GM12891 (cell line): ENCODE measurements around the gene BAG3.
"Not testable (repeated sequence)": the region's sequence is repeated elsewhere in the genome, so short reads cannot be mapped to it uniquely, and the experiment has no call there.

Experiments
- DNase-seq: peaks from one replicate; pipeline ENCODE4 v3.0.0; 2011; ENCODE audit warnings: low spot score; ENCODE audit not compliant: insufficient read length
- FAIRE-seq: peaks from 2 replicates; lab custom pipeline; 2011; peaks lifted over from hg19 to GRCh38; lab: Jason Lieb, UNC
- PAX5 ChIP-seq: IDR thresholded peaks from 2 replicates; pipeline ENCODE4 v1.6.1; 2011; ENCODE audit warnings: low read length, moderate library complexity, mild to moderate bottlenecking; ENCODE audit not compliant: insufficient read depth, severe bottlenecking
- POLR2A ChIP-seq: IDR thresholded peaks from 2 replicates; pipeline ENCODE4 v1.6.1; 2011; ENCODE audit warnings: low read depth, low read length, control low read depth
- POLR2AphosphoS5 ChIP-seq: IDR thresholded peaks from 2 replicates; pipeline ENCODE4 v1.6.1; 2011; ENCODE audit warnings: low read depth, low read length, control low read depth
- POU2F2 ChIP-seq: IDR thresholded peaks from 2 replicates; pipeline ENCODE4 v1.6.1; 2011; ENCODE audit warnings: low read depth, mild to moderate bottlenecking, control low read depth, low read length, moderate library complexity
- SPI1 ChIP-seq: IDR thresholded peaks from 2 replicates; pipeline ENCODE4 v1.6.1; 2011; ENCODE audit warnings: low read depth, low read length, control low read depth
- TAF1 ChIP-seq: IDR thresholded peaks from 2 replicates; pipeline ENCODE4 v1.6.1; 2011; ENCODE audit warnings: low read depth, low read length, control low read depth

BAG3 gene

GRCh38 chr10:119651514-119652360, 557 bp downstream of the BAG3 start:
- FAIRE-seq (no peak), DNase-seq (no peak)
- no peak for TF ChIP-seq POLR2AphosphoS5
- no peak for TF ChIP-seq SPI1
- TF ChIP-seq TAF1: no peak
- TF ChIP-seq POLR2A: no peak
- no peak for TF ChIP-seq POU2F2
- no peak for TF ChIP-seq PAX5

- no peak for TF ChIP-seq POLR2A
- TF ChIP-seq POLR2AphosphoS5: no peak
- TF ChIP-seq PAX5: no peak
- TF ChIP-seq TAF1: no peak
- TF ChIP-seq SPI1: no peak
- TF ChIP-seq POU2F2: no peak
- FAIRE-seq: no peak
- no peak for DNase-seq
These were observed 1.2 kb downstream of the BAG3 start for GRCh38 chr10:119652361-119652730.

- TF ChIP-seq POLR2A (no peak), SPI1 (no peak), POLR2AphosphoS5 (no peak), TAF1 (no peak), PAX5 (no peak), POU2F2 (no peak)
- FAIRE-seq (no peak), DNase-seq (no peak)
These were observed 2.0 kb downstream of the BAG3 start for GRCh38 chr10:119653209-119653608.

GRCh38 chr10:119653916-119654315, 2.7 kb downstream of the BAG3 start:
- DNase-seq (no peak), FAIRE-seq (no peak)
- TF ChIP-seq TAF1: no peak
- TF ChIP-seq PAX5: no peak
- TF ChIP-seq POLR2A: no peak
- TF ChIP-seq POU2F2: no peak
- TF ChIP-seq SPI1: no peak
- TF ChIP-seq POLR2AphosphoS5: no peak

- FAIRE-seq (no peak), DNase-seq (no peak)
- TF ChIP-seq SPI1 (no peak), POLR2A (no peak), POLR2AphosphoS5 (no peak), PAX5 (no peak)
These were observed 3.4 kb downstream of the BAG3 start for GRCh38 chr10:119654540-119654939.

- no peak for DNase-seq
- TF ChIP-seq TAF1: no peak
- no peak for TF ChIP-seq POLR2AphosphoS5
- TF ChIP-seq SPI1: no peak
- no peak for TF ChIP-seq PAX5
- no peak for TF ChIP-seq POLR2A
- TF ChIP-seq POU2F2: no peak
- FAIRE-seq: no peak
These were observed 4.4 kb downstream of the BAG3 start for GRCh38 chr10:119655566-119656001.

GRCh38 chr10:119656760-119657159, 5.6 kb downstream of the BAG3 start:
- TF ChIP-seq POU2F2: no peak
- no peak for TF ChIP-seq PAX5
- no peak for TF ChIP-seq TAF1
- TF ChIP-seq SPI1: no peak
- no peak for TF ChIP-seq POLR2AphosphoS5
- no peak for TF ChIP-seq POLR2A
- FAIRE-seq: no peak
- DNase-seq: no peak

GRCh38 chr10:119657725-119658124, 6.5 kb downstream of the BAG3 start:
- FAIRE-seq (no peak), DNase-seq (no peak)
- no peak for TF ChIP-seq POLR2A
- TF ChIP-seq PAX5: no peak
- no peak for TF ChIP-seq POU2F2
- TF ChIP-seq POLR2AphosphoS5: no peak
- no peak for TF ChIP-seq SPI1
- no peak for TF ChIP-seq TAF1

- DNase-seq (no peak), FAIRE-seq (no peak)
- TF ChIP-seq TAF1 (no peak), POU2F2 (no peak), POLR2A (no peak), POLR2AphosphoS5 (no peak), SPI1 (no peak), PAX5 (no peak)
These were observed 7.1 kb downstream of the BAG3 start for GRCh38 chr10:119658274-119658673.

- FAIRE-seq: no peak
- no peak for DNase-seq
- TF ChIP-seq POLR2A: no peak
- no peak for TF ChIP-seq TAF1
- TF ChIP-seq POLR2AphosphoS5: no peak
- no peak for TF ChIP-seq PAX5
- TF ChIP-seq POU2F2: no peak
These were observed 8.8 kb downstream of the BAG3 start for GRCh38 chr10:119659951-119660350.

- not testable (repeated sequence) for FAIRE-seq, DNase-seq
These were observed 11.0 kb downstream of the BAG3 start for GRCh38 chr10:119662076-119662605.
